GM06990 (cell line): ENCODE measurements around the gene YIPF2.

Experiments
- DNase-seq: peaks from one replicate; pipeline ENCODE4 v3.0.0-alpha.2; 2011; ENCODE audit not compliant: insufficient read length; ENCODE audit errors: extremely low read depth
- H3K27me3 ChIP-seq: replicated peaks from 2 replicates; pipeline ENCODE4 v1.6.0; 2011; ENCODE audit warnings: low read length; ENCODE audit not compliant: control insufficient read depth, insufficient read depth
- H3K36me3 ChIP-seq: 2 replicates; pipeline ENCODE4 v1.5.1; 2011; ENCODE audit warnings: low read length; ENCODE audit not compliant: control insufficient read depth, insufficient read depth
- H3K4me3 ChIP-seq: replicated peaks from 2 replicates; pipeline ENCODE4 v1.5.1; 2011; ENCODE audit warnings: low read depth, mild to moderate bottlenecking, control low read depth, low read length
- CTCF ChIP-seq: IDR thresholded peaks from 2 replicates; pipeline ENCODE4 v1.5.1; 2011; ENCODE audit warnings: low read length, control low read depth, mild to moderate bottlenecking, inconsistent platforms; ENCODE audit not compliant: insufficient read depth, poor library complexity, severe bottlenecking

Gene YIPF2

GRCh38 chr19:10921199-10921909 lies 7.1 kb downstream of the YIPF2 start:
- DNase-seq: no peak
- Histone ChIP-seq H3K27me3 (no peaks in the 10 kb centered on the region), H3K4me3 (no peak overlapping the region), H3K36me3 (peaks cover 28% of the 10 kb centered on the region)
- TF ChIP-seq CTCF: no peak

GRCh38 chr19:10920781-10921180 lies 7.7 kb downstream of the YIPF2 start:
- DNase-seq: no peak
- no peak for TF ChIP-seq CTCF
- no peaks in the 10 kb centered on the region for H3K27me3 ChIP-seq
- H3K36me3 ChIP-seq: peaks cover 31% of the 10 kb centered on the region
- H3K4me3 ChIP-seq: no peak overlapping the region

GRCh38 chr19:10920288-10920655 lies 8.2 kb downstream of the YIPF2 start:
- DNase-seq: no peak
- TF ChIP-seq CTCF: no peak
- Histone ChIP-seq H3K27me3 (no peaks in the 10 kb centered on the region), H3K36me3 (peaks cover 35% of the 10 kb centered on the region), H3K4me3 (no peak overlapping the region)

GRCh38 chr19:10919352-10920287 lies 8.8 kb downstream of the YIPF2 start:
- Histone ChIP-seq H3K36me3 (peaks cover 37% of the 10 kb centered on the region), H3K27me3 (no peaks in the 10 kb centered on the region), H3K4me3 (no peak overlapping the region)
- DNase-seq: no peak
- no peak for TF ChIP-seq CTCF

- DNase-seq: no peak
- Histone ChIP-seq H3K36me3 (peaks cover 33% of the 10 kb centered on the region), H3K4me3 (no peak overlapping the region), H3K27me3 (no peaks in the 10 kb centered on the region)
- TF ChIP-seq CTCF: no peak
Measured at GRCh38 chr19:10918359-10918758, 10.1 kb downstream of the YIPF2 start.
